ENCODE measurements around the gene MUC4.

- no peak for TF ChIP-seq POLR2AphosphoS5 (IDR thresholded peaks at IDR 0.05; ENCODE audit: low read depth, low read length)
- TF ChIP-seq TAF1 (IDR thresholded peaks at IDR 0.05; ENCODE audit: borderline replicate concordance, low read depth, low read length) = no peak
These were observed 56.3 kb downstream of the MUC4 start for GRCh38 chr3:195755391-195755790.

Data from GM12892 (cell line).